DMS 273 treated with DMSO at 0.1 percent for 48 hours (cell line): ENCODE measurements around the gene LUC7L3.
"Not testable (repeated sequence)": the region's sequence is repeated elsewhere in the genome, so short reads cannot be mapped to it uniquely, and the experiment has no call there.

ENCODE experiments used
- DNase-seq: peaks from one replicate; lab custom pipeline; 2025; lab: John Stamatoyannopoulos, UW

The LUC7L3 gene

GRCh38 chr17:50686494-50687199, 32.8 kb upstream of the LUC7L3 start:
- DNase-seq = no peak

GRCh38 chr17:50687200-50688066, 32.0 kb upstream of the LUC7L3 start:
- DNase-seq = no peak

GRCh38 chr17:50688245-50688644, 31.2 kb upstream of the LUC7L3 start:
- no peak for DNase-seq

GRCh38 chr17:50689251-50689650, 30.2 kb upstream of the LUC7L3 start:
- no peak for DNase-seq

GRCh38 chr17:50689956-50690886, 29.2 kb upstream of the LUC7L3 start:
- DNase-seq = no peak

- DNase-seq = no peak
These were observed 28.4 kb upstream of the LUC7L3 start for GRCh38 chr17:50690887-50691549.

GRCh38 chr17:50691550-50692447, 27.6 kb upstream of the LUC7L3 start:
- no peak for DNase-seq

- no peak for DNase-seq
These were observed 26.9 kb upstream of the LUC7L3 start for GRCh38 chr17:50692448-50693035.

GRCh38 chr17:50693036-50693682, 26.2 kb upstream of the LUC7L3 start:
- no peak for DNase-seq

GRCh38 chr17:50696365-50696879, 23.0 kb upstream of the LUC7L3 start:
- no peak for DNase-seq

GRCh38 chr17:50697062-50697461, 22.3 kb upstream of the LUC7L3 start:
- no peak for DNase-seq

GRCh38 chr17:50697663-50698272, 21.6 kb upstream of the LUC7L3 start:
- DNase-seq = no peak

- DNase-seq = no peak
These were observed 20.0 kb upstream of the LUC7L3 start for GRCh38 chr17:50699410-50699809.

GRCh38 chr17:50703162-50703561, 16.2 kb upstream of the LUC7L3 start:
- DNase-seq = no peak

- peak; percentile 82 for DNase-seq
These were observed 11.9 kb upstream of the LUC7L3 start, which contains the start of gene ANKRD40 for GRCh38 chr17:50707289-50708049. Gene ANKRD40, minus strand, starts transcription at chr17:50707914. Its CDS starts 260 bp downstream, at chr17:50707654.

GRCh38 chr17:50708050-50709000, 11.1 kb upstream of the LUC7L3 start:
- peak; percentile 19 for DNase-seq

- not testable (repeated sequence) for DNase-seq
These were observed 10.3 kb upstream of the LUC7L3 start for GRCh38 chr17:50709053-50709452.
